GM19463 (cell line): ENCODE results near the gene TPPP2.

ENCODE experiments used
- ATAC-seq: cut with Tn5 transposase; IDR thresholded peaks from one replicate; pipeline ENCODE4 v1.9.1; 2021; ENCODE audit warnings: mild to moderate bottlenecking, moderate library complexity; ENCODE audit not compliant: unreplicated experiment

The TPPP2 gene

GRCh38 chr14:21074398-21075272, 44.6 kb downstream of the TPPP2 start:
- no peak for ATAC-seq

- ATAC-seq = no peak
Observed at GRCh38 chr14:21075719-21076437, 45.9 kb downstream of the TPPP2 start.

- no peak for ATAC-seq
Observed at GRCh38 chr14:21077672-21078071, 47.7 kb downstream of the TPPP2 start.

- ATAC-seq = no peak
Observed at GRCh38 chr14:21078287-21078686, 48.3 kb downstream of the TPPP2 start.

GRCh38 chr14:21078726-21079125, 48.7 kb downstream of the TPPP2 start:
- no peak for ATAC-seq

GRCh38 chr14:21081521-21082142, 51.6 kb downstream of the TPPP2 start:
- no peak for ATAC-seq
